ENCODE results near the gene POU2AF2. TPM values are rescaled to one million over a fixed set of nuclear protein-coding genes. Genes with fewer than 3 reads are reported as not detected.
A peak's percentile ranks its signal among the peaks of the same experiment; 100 is the strongest.

The POU2AF2 gene
- total RNA-seq, 1 experiment from 2014 or later = not detected

GRCh38 chr11:111229604-111230003, 15.9 kb upstream of the POU2AF2 start:
- Histone ChIP-seq H3K4me2 (no peak overlapping the region), H3K9me2 (ENCODE audit: insufficient read depth) (no peaks in the 10 kb centered on the region), H3K27me3 (ENCODE audit: insufficient read depth, low read depth) (no peaks in the 10 kb centered on the region), H3F3A (ENCODE audit: insufficient read depth, low read depth) (no peaks in the 10 kb centered on the region), H3K4me1 (replicated peaks; ENCODE audit: insufficient read depth) (peaks cover 5% of the 10 kb centered on the region), H3K9me3 (ENCODE audit: insufficient read depth, low read depth) (no peaks in the 10 kb centered on the region), H3K79me2 (ENCODE audit: low read depth) (no peaks in the 10 kb centered on the region), H3K27ac (no peak overlapping the region), H3K4me3 (no peak overlapping the region), H2AFZ (no peak overlapping the region), H3K36me3 (ENCODE audit: low read depth) (no peaks in the 10 kb centered on the region), H4K20me1 (ENCODE audit: insufficient read depth) (no peaks in the 10 kb centered on the region)
- intact Hi-C loops (cut with micrococcal nuclease; ENCODE audit: unreplicated experiment) = loop anchor here (1.0 to 5.0 kb wide), 3 partner anchors 198 to 781 kb away; no protein-coding TSS in a partner anchor
- DNase-seq = peak in 1 of 2 experiments; percentile 29
- ChIA-PET POLR2A (ENCODE audit: unreplicated experiment) (no interaction called here), CTCF (interaction anchor here (0.6 kb wide), 1 partner anchor 794 kb away, joined by 3 read pairs; no protein-coding TSS in a partner anchor)
- no peak for TF ChIP-seq EZH2 (IDR thresholded peaks at IDR 0.05; ENCODE audit: low read depth)
- TF ChIP-seq CTCF (conservative IDR thresholded peaks at IDR 0.05) = no peak
- BruUV-seq (replicated peaks) = no TSS peak

GRCh38 chr11:111230122-111230465, 15.4 kb upstream of the POU2AF2 start:
- Histone ChIP-seq H3K9me3 (ENCODE audit: insufficient read depth, low read depth) (no peaks in the 10 kb centered on the region), H3F3A (ENCODE audit: insufficient read depth, low read depth) (no peaks in the 10 kb centered on the region), H3K36me3 (ENCODE audit: low read depth) (no peaks in the 10 kb centered on the region), H3K27me3 (ENCODE audit: insufficient read depth, low read depth) (no peaks in the 10 kb centered on the region), H3K4me1 (replicated peaks; ENCODE audit: insufficient read depth) (peaks cover 5% of the 10 kb centered on the region), H3K79me2 (ENCODE audit: low read depth) (no peaks in the 10 kb centered on the region), H3K27ac (no peak overlapping the region), H3K4me2 (peak overlapping the region; percentile 86), H3K4me3 (no peak overlapping the region; the same call in 1 of the 2 replicates), H4K20me1 (ENCODE audit: insufficient read depth) (no peaks in the 10 kb centered on the region), H3K9me2 (ENCODE audit: insufficient read depth) (no peaks in the 10 kb centered on the region), H2AFZ (no peak overlapping the region)
- TF ChIP-seq EZH2 (IDR thresholded peaks at IDR 0.05; ENCODE audit: low read depth) (no peak), CTCF (conservative IDR thresholded peaks at IDR 0.05) (no peak)
- DNase-seq = no peak
- ChIA-PET CTCF (interaction anchor here (0.6 to 1.0 kb wide), 2 partner anchors 9 to 794 kb away, joined by 3 read pairs; no protein-coding TSS in a partner anchor), POLR2A (ENCODE audit: unreplicated experiment) (no interaction called here)
- BruUV-seq (replicated peaks) = no TSS peak
- intact Hi-C loops (cut with micrococcal nuclease; ENCODE audit: unreplicated experiment) = loop anchor here (1.0 to 5.0 kb wide), 2 partner anchors 197 to 216 kb away; no protein-coding TSS in a partner anchor

- no peak overlapping the region for H3K4me2 ChIP-seq
- no peak overlapping the region for H2AFZ ChIP-seq
- H4K20me1 ChIP-seq (ENCODE audit: insufficient read depth) = no peaks in the 10 kb centered on the region
- TF ChIP-seq EZH2 (IDR thresholded peaks at IDR 0.05; ENCODE audit: low read depth) (no peak), CTCF (conservative IDR thresholded peaks at IDR 0.05) (no peak)
- no peaks in the 10 kb centered on the region for H3K9me2 ChIP-seq (ENCODE audit: insufficient read depth)
- peaks cover 5% of the 10 kb centered on the region for H3K4me1 ChIP-seq (replicated peaks; ENCODE audit: insufficient read depth)
- POLR2A ChIA-PET (ENCODE audit: unreplicated experiment) = no interaction called here
- no peaks in the 10 kb centered on the region for H3K27me3 ChIP-seq (ENCODE audit: insufficient read depth, low read depth)
- CTCF ChIA-PET = interaction anchor here (0.7 kb wide), 1 partner anchor 33 kb away, joined by 3 read pairs; no protein-coding TSS in a partner anchor
- BruUV-seq (replicated peaks) = no TSS peak
- H3K9me3 ChIP-seq (ENCODE audit: insufficient read depth, low read depth) = no peaks in the 10 kb centered on the region
- intact Hi-C loops (cut with micrococcal nuclease; ENCODE audit: unreplicated experiment) = loop anchor here (5.0 kb wide), 1 partner anchor 195 kb away; no protein-coding TSS in a partner anchor
- no peak overlapping the region for H3K4me3 ChIP-seq
- no peaks in the 10 kb centered on the region for H3K36me3 ChIP-seq (ENCODE audit: low read depth)
- DNase-seq = peak in 1 of 2 experiments; percentile 24
- no peaks in the 10 kb centered on the region for H3F3A ChIP-seq (ENCODE audit: insufficient read depth, low read depth)
- H3K79me2 ChIP-seq (ENCODE audit: low read depth) = no peaks in the 10 kb centered on the region
- no peak overlapping the region for H3K27ac ChIP-seq
Observed at GRCh38 chr11:111231836-111232235, 13.7 kb upstream of the POU2AF2 start.
